Measurements from ENCODE around the gene CCT7.

CCT7 gene

GRCh38 chr2:73297151-73297559 lies 63.0 kb downstream of the CCT7 start:
- DNase-seq: no peak

DNA sequence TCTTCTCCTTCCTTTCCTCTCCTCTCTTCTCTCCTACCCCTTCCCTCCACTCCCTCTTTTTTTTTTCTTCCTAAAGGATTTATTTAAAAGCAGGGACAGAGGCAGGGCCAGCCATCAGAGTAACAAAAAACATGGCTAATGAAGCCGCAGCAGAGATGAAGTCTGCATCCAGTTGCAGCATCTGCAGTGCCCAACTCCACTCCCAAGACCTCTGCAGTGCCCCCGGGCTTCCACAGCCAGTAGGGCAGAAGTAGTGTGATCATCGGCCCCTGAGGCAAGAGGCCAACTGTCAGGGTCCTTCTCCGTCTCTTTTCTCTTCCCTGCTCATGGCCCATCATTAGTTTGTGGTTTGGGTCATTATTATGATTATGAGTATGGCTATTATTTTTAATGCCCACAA lies 63.5 kb downstream of the CCT7 start:
- no peak for DNase-seq

DNA sequence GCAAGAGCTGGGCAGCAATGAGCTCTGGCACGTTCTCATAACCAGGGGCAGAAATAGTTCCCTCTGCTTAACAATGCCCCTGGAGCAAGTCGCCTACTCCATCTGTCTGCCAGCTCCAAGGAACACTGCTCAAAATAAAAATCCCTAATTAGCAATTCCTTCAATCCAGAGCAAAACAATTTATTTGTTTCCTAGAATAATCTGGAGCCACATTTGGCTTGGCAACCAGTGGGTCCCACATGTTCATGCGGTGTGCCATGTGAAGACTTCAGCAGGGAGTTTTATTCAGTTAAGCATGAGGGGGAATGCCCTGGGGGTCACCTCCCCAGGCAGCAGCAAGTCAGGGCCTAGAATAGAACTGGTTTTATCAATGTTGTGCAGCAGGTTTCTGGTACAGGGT lies 66.8 kb downstream of the CCT7 start:
- DNase-seq: no peak

GRCh38 chr2:73301636-73302035 lies 67.5 kb downstream of the CCT7 start:
- no peak for DNase-seq
